Activated CD4-positive, alpha-beta T cell treated with anti-CD3 and anti-CD28 coated beads, Interleukin-10, Interleukin-2, amounts not matched to agents 100 ng/mL and 50 ng/mL, durations not matched to agents 16 hours and 8 hours (primary cell): ENCODE results near the gene TMEM217.

Source experiments
- DNase-seq: peaks from one replicate; pipeline ENCODE4 v3.0.0-alpha.2; 2020

Gene TMEM217

GRCh38 chr6:37279366-37280134, 21.6 kb upstream of the TMEM217 start:
- no peak for DNase-seq

GRCh38 chr6:37277001-37277409, 19.1 kb upstream of the TMEM217 start:
- DNase-seq: peak; percentile 34

- no peak for DNase-seq
Measured at GRCh38 chr6:37275350-37275749, 17.4 kb upstream of the TMEM217 start.

- DNase-seq: no peak
Measured at GRCh38 chr6:37273690-37274089, 15.7 kb upstream of the TMEM217 start.

GRCh38 chr6:37272834-37273566, 15.1 kb upstream of the TMEM217 start:
- peak; percentile 80 for DNase-seq

- no peak for DNase-seq
Measured at GRCh38 chr6:37269105-37269504, 11.2 kb upstream of the TMEM217 start.

- no peak for DNase-seq
Measured at GRCh38 chr6:37265860-37266259, 7.9 kb upstream of the TMEM217 start.

GRCh38 chr6:37265001-37265400, 7.1 kb upstream of the TMEM217 start:
- no peak for DNase-seq

- DNase-seq: no peak
Measured at GRCh38 chr6:37262446-37263026, 4.6 kb upstream of the TMEM217 start.

GRCh38 chr6:37261198-37261597, 3.3 kb upstream of the TMEM217 start:
- DNase-seq: no peak

- peak; percentile 67 for DNase-seq
Measured at GRCh38 chr6:37260444-37260843, 2.5 kb upstream of the TMEM217 start.

GRCh38 chr6:37260040-37260439, 2.1 kb upstream of the TMEM217 start:
- peak; percentile 78 for DNase-seq

GRCh38 chr6:37259191-37259590, 1.2 kb upstream of the TMEM217 start:
- peak; percentile 66 for DNase-seq

- no peak for DNase-seq
Measured at GRCh38 chr6:37258405-37259105, 611 bp upstream of the TMEM217 start.

GRCh38 chr6:37257320-37257633, 667 bp downstream of the TMEM217 start:
- DNase-seq: no peak

GRCh38 chr6:37256692-37257319, 1.1 kb downstream of the TMEM217 start:
- DNase-seq: no peak

GRCh38 chr6:37254881-37255280, 3.1 kb downstream of the TMEM217 start:
- DNase-seq: no peak

- DNase-seq: no peak
Measured at GRCh38 chr6:37253486-37254007, 4.4 kb downstream of the TMEM217 start.

GRCh38 chr6:37251211-37251780, 6.6 kb downstream of the TMEM217 start:
- no peak for DNase-seq

GRCh38 chr6:37244430-37245310, 13.3 kb downstream of the TMEM217 start:
- DNase-seq: no peak

- DNase-seq: no peak
Measured at GRCh38 chr6:37243816-37244370, 14.1 kb downstream of the TMEM217 start.
